Stomach (tissue), 9 donors: ENCODE data around the gene PRPF19. TPM values are rescaled to one million over a fixed set of nuclear protein-coding genes. Genes with fewer than 3 reads are reported as not detected.

Source experiments
- DNase-seq, 2 donors: peaks; one replicate each; pipeline versions ENCODE4 v3.0.0 to v3.0.0-alpha.2; 2013 to 2019
- H3K27ac ChIP-seq, 5 donors: fragments of 200-600 bp in 4 of 5; sonication (generic) in 4 of 5; one replicate each; pipeline ENCODE4 v1.5.1; 2013 to 2019; ENCODE audit warnings: mild to moderate bottlenecking in 1 of 5, moderate library complexity in 1 of 5
- H3K27me3 ChIP-seq, 3 donors: fragments of 200-600 bp; sonication (generic); one replicate each; pipeline ENCODE4 v1.5.1; 2017 to 2019; ENCODE audit warnings: mixed run types in 1 of 3
- H3K36me3 ChIP-seq, 4 donors: fragments of 200-600 bp; sonication (generic); 1 replicate in 3 of 4; 2 replicates in 1 of 4; pipeline ENCODE4 v1.5.1; 2016 to 2019
- H3K4me1 ChIP-seq, 4 donors: fragments of 200-600 bp; sonication (generic); one replicate each; pipeline ENCODE4 v1.5.1; 2016 to 2019
- H3K4me3 ChIP-seq, 4 donors: fragments of 200-600 bp; sonication (generic) in 3 of 4; one replicate each; pipeline ENCODE4 v1.5.1; 2016 to 2019; ENCODE audit warnings: mild to moderate bottlenecking in 1 of 4
- H3K9me3 ChIP-seq, 4 donors: fragments of 200-600 bp; sonication (generic); one replicate each; pipeline ENCODE4 v1.5.1; 2016 to 2019
- CTCF ChIP-seq, 7 experiments: fragments of 450-650 bp in 4 of 7; fragments of 200-600 bp in 3 of 7; sonication (generic) in 3 of 7; IDR thresholded peaks; one replicate each; pipeline ENCODE4 v1.5.1; 2016 to 2019; ENCODE audit warnings: antibody characterized with exemption in 7 of 7, control low read depth in 2 of 7, mild to moderate bottlenecking in 1 of 7
- EP300 ChIP-seq: sonication (generic); formaldehyde crosslinking; IDR thresholded peaks from one replicate; pipeline ENCODE4 v1.6.1; 2017; ENCODE audit warnings: antibody characterized with exemption
- POLR2A ChIP-seq, 4 donors: fragments of 450-650 bp; IDR thresholded peaks; one replicate each; pipeline ENCODE4 v1.6.1; 2016; ENCODE audit warnings: antibody characterized with exemption in 4 of 4, control low read depth in 2 of 4, mild to moderate bottlenecking in 1 of 4, moderate library complexity in 1 of 4
- POLR2AphosphoS5 ChIP-seq, 3 donors: sonication (generic); formaldehyde crosslinking; IDR thresholded peaks; one replicate each; pipeline ENCODE4 v1.6.1; 2016; ENCODE audit warnings: antibody characterized with exemption in 3 of 3
- WGBS, 5 donors: extraction: QIAGEN DNeasy Blood & Tissue Kit in 3 of 5; methylation state at CpG; one replicate each; pipeline versions ENCODE4 v1.1.5 to v1.1.7; 2013 to 2018; 5-methylcytosine and 5-hydroxymethylcytosine counted together
- intact Hi-C: fragments of 100-400 bp; cut with DNase I; formaldehyde crosslinking; loops from one replicate; pipeline ENCODE4 v1.15.1; 2023; ENCODE audit warnings: low total_unique reads
- polyA plus RNA-seq, 3 donors: library from polyadenylated mRNA; stranded (reverse); fragments of 200-250 nt; gene quantifications; one replicate each; pipeline ENCODE4 v1.2.3, GENCODE V29; 2013
- total RNA-seq, 5 donors: library from RNA; depleted of rRNA; stranded (reverse); fragments of >200 nt; gene quantifications; one replicate each; pipeline versions ENCODE4 v1.1.0 to v1.2.3, GENCODE V29; 2014 to 2016
- donor health status: healthy with polysubstance abuse.
- donor health status: Bipolar disorder and iron deficiency.
- donor health status: healthy.

PRPF19 gene
- total and polyA plus RNA-seq, 8 donors = 3.5 to 86.1 (median 50.3) TPM

- intact Hi-C loops = no loop called here
- DNase-seq = peak; percentile 90 to 96
- H3K4me3 ChIP-seq = peak within 1 kb of the TSS; percentile 66 to 93 (median 86)
- no peaks in the 10 kb centered on the region for H3K36me3 ChIP-seq
- H3K27me3 ChIP-seq = no peaks in the 10 kb centered on the region
- peaks cover 28 to 60% (median 55%) of the 10 kb centered on the region in 4 donors for H3K4me1 ChIP-seq
- H3K9me3 ChIP-seq = no peaks in the 10 kb centered on the region
- TF ChIP-seq CTCF (IDR thresholded peaks at IDR 0.05) (peak in 1 of 7 experiments; percentile 20), POLR2AphosphoS5 (IDR thresholded peaks at IDR 0.05) (peak; percentile 55 to 82 (median 78)), EP300 (no peak)
- WGBS, 5 donors = 0 to 1% (median 0%) methylated on average over 53 to 70 of the region's 70 CpGs
- H3K27ac ChIP-seq = peak within 1 kb of the TSS; percentile 77 to 98 (median 95)
Measured at GRCh38 chr11:60913793-60914632, 7.6 kb upstream of the PRPF19 start, which contains the start of gene TMEM109. TSS of gene TMEM109 (plus strand) at chr11:60914158. CDS start at chr11:60919694, 5,536 bp downstream.

GRCh38 chr11:60912851-60913528, 6.6 kb upstream of the PRPF19 start:
- Histone ChIP-seq H3K36me3 (no peaks in the 10 kb centered on the region), H3K27me3 (no peaks in the 10 kb centered on the region), H3K4me1 (peaks cover 28 to 50% (median 45%) of the 10 kb centered on the region in 4 donors), H3K27ac (peak overlapping the region; percentile 3 to 98 (median 95)), H3K9me3 (no peaks in the 10 kb centered on the region), H3K4me3 (peak overlapping the region; percentile 66 to 93 (median 86))
- intact Hi-C loops = no loop called here
- WGBS, 5 donors = 50 to 74% (median 60%) methylated on average over 21 to 22 of the region's 22 CpGs
- no peak for TF ChIP-seq CTCF (IDR thresholded peaks at IDR 0.05)
- peak in 1 of 2 donors; percentile 46 for DNase-seq

- Histone ChIP-seq H3K4me1 (peaks cover 28 to 47% (median 42%) of the 10 kb centered on the region in 4 donors), H3K27me3 (no peaks in the 10 kb centered on the region), H3K27ac (peak overlapping the region in 3 of 5 donors; percentile 91 to 98 (median 97)), H3K4me3 (no peak overlapping the region), H3K36me3 (no peaks in the 10 kb centered on the region), H3K9me3 (no peaks in the 10 kb centered on the region)
- peak in 1 of 2 donors; percentile 37 for DNase-seq
- intact Hi-C loops = no loop called here
- TF ChIP-seq CTCF (IDR thresholded peaks at IDR 0.05) (no peak), EP300 (no peak), POLR2AphosphoS5 (IDR thresholded peaks at IDR 0.05) (no peak), POLR2A (IDR thresholded peaks at IDR 0.05) (no peak)
- WGBS, 5 donors = 69 to 77% (median 72%) methylated on average over 12 of the region's 12 CpGs
Measured at GRCh38 chr11:60912223-60912850, 6.0 kb upstream of the PRPF19 start.

GRCh38 chr11:60910711-60911380, 4.5 kb upstream of the PRPF19 start:
- no peak for TF ChIP-seq CTCF (IDR thresholded peaks at IDR 0.05)
- no peak for TF ChIP-seq POLR2AphosphoS5 (IDR thresholded peaks at IDR 0.05)
- TF ChIP-seq POLR2A (IDR thresholded peaks at IDR 0.05) = no peak
- no peak for TF ChIP-seq EP300
- intact Hi-C loops = no loop called here
- Histone ChIP-seq H3K4me3 (no peak overlapping the region), H3K9me3 (no peaks in the 10 kb centered on the region), H3K4me1 (peaks cover 20 to 40% (median 38%) of the 10 kb centered on the region in 4 donors), H3K27ac (peak overlapping the region in 1 of 5 donors; percentile 52), H3K36me3 (no peaks in the 10 kb centered on the region), H3K27me3 (no peaks in the 10 kb centered on the region)
- no peak for DNase-seq
- 56 to 76% (median 70%) methylated on average over 5 of the region's 5 CpGs for WGBS, 5 donors
